GM19099 (cell line): ENCODE data around the gene SLC35F6.

Experiments used
- POLR2A ChIP-seq: IDR thresholded peaks from 3 replicates; pipeline ENCODE4 v1.6.1; 2011; ENCODE audit warnings: low read depth; ENCODE audit not compliant: insufficient read length; ENCODE audit errors: extremely low read depth

The SLC35F6 gene

GRCh38 chr2:26820932-26821331 is 56.8 kb downstream of the SLC35F6 start:
- TF ChIP-seq POLR2A = no peak

- no peak for TF ChIP-seq POLR2A
Measured at GRCh38 chr2:26822877-26823276, 58.8 kb downstream of the SLC35F6 start.
